ENCODE data around the gene PPTC7.
"Not testable (repeated sequence)": the region's sequence is repeated elsewhere in the genome, so short reads cannot be mapped to it uniquely, and the experiment has no call there.

Gene PPTC7

DNA sequence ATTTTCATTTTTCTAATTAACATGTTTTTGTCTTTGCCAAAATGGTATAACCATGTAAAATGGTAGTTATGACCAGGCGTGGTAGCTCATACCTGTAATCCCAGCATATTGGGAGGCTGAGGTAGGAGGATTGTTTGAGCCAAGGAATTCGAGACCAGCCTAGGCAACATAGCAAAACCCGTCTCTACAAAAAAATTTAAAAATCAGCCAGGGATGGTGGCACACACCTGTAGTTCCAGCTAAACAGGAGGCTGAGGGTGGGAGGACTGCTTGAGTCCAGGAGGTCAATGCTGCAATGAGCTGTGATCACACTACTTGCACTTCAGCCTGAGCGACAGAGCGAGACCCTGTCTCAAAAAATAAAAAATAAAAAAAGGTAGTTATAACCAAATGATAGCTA lies 23.1 kb downstream of the PPTC7 start:
- DNase-seq, result no peak

DNA sequence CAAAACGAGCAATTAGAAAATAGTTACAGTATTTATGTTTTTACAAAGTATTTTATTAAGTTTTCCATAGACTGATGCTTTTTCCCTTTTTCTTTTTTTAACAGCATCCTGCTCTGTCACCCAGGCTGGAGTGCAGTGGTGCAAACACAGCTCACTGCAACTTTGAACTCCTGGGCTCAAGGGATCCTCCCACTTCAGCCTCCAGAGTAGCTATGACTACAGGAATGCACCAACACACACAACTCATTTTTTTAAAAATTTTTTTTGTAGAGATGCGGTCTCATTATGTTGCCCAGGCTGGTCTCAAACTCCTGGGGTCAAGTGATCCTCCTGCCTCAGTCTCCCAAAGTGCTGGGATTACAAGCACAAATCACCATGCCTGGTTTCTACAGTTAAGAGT lies 24.2 kb downstream of the PPTC7 start:
- DNase-seq, result not testable (repeated sequence)

DNA sequence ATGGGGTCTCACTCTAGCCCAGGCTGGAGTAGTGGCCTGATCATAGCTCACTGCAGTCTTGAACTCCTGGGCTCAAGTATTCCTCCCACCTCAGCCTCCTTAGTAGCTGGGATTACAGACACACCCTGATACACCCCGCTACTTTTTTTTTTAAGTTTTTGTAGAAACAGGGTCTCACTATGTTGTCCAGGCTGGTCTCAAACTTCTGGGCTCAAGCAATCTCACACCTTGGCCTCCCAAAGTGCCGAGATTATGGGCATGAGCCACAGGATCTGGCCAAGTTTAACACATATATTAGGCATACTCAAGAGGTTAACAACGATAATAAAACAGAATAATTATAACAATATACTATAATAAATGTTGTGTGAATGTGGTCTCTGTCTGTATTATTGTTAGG lies 25.8 kb downstream of the PPTC7 start:
- DNase-seq, result no peak

DNA sequence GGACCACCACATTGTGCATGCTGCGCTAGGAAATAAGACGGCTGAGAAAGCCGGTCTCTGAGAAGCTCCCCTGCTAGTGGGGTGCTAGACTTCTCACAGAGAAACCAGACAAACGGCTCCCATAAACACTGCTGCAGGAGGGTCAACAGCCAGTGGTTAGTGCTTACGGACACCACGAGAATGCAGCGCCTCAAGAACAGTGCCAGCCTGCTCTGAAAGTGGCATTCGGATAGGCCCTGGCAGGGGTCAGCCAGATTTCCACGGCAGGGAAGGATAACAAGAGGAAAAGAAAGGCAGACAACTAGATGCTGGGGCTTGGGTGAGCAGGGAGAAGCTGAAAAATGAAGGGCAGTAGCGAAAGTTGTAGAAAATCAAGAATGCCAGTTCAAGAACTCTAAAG lies 26.4 kb downstream of the PPTC7 start:
- DNase-seq, result no peak

DNA sequence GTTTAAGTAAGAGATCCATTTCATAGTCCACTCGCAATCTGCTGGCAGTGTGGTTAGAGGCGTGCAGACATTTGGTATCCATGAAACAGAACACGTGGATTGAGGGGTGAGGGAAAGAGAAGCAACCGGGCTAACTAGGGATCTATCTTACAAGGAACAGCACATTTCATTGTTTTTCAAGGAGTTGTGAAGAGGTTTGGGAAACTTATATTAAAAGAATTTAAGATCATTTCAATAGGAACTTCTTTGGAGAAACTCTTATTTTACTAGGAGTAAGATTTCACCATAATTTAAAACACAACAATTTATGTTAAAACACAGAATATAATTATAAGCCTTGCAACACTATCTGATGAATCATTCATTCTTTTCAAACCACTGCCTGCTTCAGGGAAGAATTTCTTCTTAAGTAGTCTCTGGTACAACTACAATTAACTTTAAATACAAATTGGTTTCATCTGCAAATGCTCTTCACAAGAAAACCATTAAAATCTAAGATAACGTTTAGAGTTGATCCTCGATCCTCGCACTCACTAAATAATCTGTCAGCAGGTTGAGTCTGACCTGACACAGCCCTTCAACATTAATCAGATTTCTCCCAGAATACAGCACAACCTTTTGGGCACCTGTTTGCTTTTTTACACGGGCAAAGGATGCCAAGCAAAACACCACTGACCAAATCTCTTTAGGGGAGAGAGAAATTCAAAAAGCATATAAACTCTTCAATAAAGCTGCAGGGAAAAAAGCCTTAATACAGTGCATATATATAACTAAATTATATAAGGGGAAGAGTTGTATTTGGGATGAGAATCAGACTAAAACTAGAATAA lies 27.3 kb downstream of the PPTC7 start:
- DNase-seq, result no peak

DNA sequence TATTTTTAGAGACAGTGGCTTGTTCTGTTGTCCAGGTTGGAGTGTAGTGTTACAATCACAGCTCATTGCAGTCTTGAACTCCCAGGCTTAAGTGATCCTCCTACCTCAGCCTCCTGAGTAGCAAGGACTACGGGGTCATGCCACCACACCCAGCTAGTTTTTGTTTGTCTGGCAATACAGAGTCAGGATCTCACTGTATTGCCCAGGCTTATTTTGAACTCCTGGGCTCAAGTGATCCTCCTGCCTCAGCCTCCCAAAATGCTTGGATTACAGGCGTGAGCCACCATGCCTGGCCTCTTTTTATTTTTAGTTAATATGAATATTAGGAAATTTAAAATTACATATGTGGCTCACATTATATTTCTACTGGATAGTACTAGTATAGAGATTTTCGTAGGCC lies 28.9 kb downstream of the PPTC7 start:
- no peak for DNase-seq

DNA sequence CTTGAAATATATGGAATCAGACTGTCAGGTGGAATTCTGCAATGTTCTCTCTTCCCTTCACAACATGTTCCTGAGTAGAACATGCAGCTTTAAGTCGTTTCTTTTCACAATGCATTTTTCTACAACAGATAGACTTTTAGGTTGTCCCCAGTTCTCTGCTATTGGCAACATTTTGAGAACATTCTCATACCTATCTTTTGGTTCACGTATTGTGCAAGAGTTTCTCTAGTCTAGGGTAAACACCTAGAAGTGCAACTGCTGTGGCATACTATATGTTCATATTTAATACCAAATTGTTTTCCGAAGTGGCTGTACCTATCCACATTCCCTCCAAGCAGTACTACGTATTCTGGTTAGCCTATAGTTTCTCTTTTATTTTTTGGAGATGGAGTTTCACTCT lies 32.1 kb downstream of the PPTC7 start:
- DNase-seq, result no peak

DNA sequence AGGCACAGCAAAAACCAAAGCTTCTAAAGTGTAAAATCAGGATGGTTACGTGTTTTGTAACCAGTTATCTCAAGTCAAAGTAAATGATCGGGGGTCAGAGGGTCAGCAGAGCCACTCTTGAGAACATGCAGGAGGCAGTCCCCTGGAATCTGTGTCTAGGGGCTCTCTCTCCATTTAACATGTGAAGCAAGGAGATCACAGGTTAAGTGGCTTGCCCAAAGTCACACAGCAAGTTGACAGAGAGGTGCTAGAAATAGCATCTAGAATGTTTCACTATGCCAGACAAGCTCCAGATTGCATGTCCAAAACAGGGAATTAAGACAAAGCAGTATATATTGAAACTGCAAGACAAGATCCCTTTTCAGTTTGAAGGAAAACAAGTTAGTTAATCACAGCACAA lies 33.4 kb downstream of the PPTC7 start:
- DNase-seq, result no peak

DNA sequence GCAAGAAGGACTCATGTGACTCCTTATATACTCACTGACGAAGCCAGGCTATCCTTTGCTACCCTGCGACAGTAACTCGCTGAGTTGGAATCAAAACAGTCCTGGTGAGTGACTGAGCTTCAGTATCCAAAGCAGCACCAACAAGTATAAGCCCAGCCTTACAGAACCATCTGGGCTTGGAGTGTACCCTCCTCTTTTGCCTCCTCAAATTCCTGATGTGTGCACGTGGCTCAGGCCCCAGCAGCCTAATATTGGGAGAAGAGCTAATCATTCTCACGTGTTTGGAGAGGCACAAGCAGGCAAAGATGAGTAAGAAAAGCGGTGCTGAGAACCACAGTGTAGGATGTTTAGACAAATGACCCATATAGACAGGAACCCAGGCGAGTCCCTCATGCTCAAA lies 34.4 kb downstream of the PPTC7 start:
- DNase-seq, result no peak

DNA sequence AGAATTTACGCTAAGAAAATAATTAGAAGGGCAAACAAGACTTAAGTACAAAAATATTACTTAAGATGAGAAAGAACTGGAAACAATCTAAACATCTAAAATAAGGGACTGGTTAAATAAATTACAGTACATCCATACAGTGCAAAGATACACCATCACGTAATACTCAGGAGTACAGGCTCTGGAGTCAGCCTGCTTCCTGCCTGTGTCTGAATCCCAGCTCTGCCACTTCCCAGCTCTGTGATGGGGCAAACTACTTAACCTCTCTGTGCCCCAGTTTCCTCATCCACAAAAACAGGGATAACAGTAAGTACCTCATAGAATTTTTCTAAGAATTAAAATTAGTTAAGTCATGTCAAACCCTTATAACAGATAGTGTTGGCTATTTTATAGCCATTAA lies 36.0 kb downstream of the PPTC7 start:
- DNase-seq, result no peak

DNA sequence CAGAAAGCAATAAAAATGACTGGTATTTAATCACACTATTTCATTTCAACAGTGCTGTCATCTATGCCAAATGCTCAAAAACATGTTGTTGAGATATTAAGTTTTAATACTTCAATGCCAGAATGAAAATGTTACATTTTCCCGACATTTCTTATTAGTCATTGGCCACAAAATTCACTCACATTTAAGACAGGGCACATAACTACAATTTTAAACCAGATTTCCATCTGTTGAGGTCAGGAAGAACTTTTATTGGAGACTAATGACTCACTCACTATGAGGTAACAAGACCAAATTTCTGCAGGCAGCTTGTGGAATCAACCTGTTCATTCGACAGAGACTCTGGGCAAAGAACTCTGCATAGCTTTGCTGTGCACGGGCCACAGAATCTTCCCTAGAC lies 36.8 kb downstream of the PPTC7 start:
- DNase-seq, result no peak

DNA sequence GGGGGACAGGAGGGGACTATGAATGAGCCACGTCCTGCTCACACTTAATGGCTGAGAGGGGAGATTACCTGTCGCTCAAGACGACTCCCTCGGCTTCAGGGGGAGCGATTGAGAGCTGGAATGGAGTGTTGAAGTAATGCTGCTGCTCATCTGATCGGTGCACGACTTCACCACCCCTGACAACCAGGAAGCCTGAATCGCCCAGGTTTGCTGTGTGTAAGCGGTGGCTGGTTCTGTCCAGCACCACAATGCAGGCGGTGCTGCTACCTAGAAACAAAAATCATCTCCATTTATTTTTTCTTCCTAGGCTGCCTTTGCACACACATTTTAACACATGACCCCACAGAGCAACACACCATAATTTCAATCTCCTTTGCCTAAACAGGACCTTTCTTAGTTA lies 37.3 kb downstream of the PPTC7 start:
- DNase-seq, result no peak

DNA sequence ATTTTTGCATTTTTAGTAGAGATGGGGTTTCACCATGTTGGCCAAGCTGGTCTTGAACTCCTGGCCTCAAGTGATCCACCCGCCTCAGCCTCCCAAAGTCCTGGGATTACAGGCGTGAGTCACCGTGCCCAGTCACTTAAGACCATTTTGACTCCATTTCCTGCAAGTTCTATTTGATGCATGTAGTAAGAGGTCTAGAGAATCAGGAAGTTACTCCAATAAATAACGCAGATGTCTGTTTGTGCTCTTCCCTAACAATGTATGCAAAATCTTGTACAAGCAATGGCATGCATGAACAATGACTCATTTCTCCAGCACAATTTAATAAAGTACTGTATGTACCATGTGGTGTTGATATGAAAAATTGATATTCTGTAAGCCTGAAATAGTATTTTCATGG lies 37.9 kb downstream of the PPTC7 start:
- not testable (repeated sequence) for DNase-seq

DNA sequence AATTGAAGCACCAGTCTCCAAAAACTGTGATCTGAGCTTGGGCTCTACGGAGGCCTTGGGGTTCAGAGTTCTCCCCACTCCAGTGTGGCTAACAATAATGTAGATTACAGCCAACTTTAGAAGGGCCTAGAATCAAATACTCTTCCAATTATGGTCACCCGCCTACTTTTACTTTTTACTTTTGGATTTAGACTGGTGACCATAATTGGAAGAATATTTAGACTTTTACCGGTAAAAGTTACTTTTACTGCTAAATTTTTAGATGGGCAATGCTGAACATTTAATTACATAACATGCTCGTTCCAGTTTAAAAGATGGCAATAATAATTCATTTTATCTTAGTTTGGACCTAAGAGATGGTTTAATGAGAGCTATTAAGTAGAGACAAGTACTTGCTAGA lies 39.2 kb downstream of the PPTC7 start:
- DNase-seq, result no peak

DNA sequence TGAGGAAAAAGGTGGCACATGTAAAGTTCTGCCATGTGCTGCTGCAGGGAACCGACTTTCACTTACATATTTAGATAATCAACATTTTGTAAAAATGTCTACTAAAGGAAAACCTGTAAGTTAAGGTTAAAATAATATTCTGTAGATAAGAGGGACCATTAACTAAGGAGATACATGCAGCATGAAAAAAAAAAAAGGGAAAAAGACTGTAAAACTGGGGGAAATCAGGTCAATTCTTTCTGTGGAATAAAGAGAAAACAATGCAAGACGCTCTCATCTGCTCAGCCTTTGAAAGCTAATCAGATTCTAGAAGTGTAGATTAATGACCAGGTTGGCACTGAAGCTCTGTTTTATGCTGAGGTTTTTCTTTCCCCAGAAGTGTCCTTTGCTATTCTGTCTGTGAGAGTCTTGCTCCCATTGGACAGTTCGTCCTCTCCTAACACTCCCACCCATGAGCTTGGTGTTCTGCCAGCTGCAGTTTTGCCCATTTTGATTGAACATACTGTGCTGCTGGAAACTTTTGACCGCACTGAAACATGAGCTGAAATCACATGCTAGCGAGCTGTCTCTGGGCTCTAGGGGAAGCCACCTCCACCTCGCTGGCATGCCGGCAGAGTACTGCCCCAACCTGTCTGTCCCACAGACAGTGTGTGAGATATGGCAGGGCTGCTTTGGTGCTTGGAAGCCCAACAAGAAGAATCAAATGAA lies 39.7 kb downstream of the PPTC7 start:
- no peak for DNase-seq

DNA sequence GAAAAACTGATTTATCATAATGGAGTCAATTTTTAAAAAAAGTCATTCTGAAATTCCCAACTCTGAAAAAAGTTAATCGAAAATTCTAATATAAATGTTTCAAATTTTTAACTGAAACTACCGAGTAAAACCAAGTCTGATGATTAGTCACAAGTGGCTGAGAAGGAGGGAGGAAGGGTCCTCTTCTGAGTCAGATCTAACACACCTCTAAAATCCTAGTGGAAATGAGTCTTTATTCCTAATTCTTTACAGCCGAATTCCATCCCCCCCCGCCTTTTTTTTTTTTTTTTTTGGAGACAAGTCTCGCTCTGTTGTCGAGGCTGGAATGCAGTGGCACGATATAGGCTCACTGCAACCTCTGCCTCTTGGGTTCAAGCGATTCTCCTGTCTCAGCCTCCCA lies 43.1 kb downstream of the PPTC7 start:
- no peak for DNase-seq

DNA sequence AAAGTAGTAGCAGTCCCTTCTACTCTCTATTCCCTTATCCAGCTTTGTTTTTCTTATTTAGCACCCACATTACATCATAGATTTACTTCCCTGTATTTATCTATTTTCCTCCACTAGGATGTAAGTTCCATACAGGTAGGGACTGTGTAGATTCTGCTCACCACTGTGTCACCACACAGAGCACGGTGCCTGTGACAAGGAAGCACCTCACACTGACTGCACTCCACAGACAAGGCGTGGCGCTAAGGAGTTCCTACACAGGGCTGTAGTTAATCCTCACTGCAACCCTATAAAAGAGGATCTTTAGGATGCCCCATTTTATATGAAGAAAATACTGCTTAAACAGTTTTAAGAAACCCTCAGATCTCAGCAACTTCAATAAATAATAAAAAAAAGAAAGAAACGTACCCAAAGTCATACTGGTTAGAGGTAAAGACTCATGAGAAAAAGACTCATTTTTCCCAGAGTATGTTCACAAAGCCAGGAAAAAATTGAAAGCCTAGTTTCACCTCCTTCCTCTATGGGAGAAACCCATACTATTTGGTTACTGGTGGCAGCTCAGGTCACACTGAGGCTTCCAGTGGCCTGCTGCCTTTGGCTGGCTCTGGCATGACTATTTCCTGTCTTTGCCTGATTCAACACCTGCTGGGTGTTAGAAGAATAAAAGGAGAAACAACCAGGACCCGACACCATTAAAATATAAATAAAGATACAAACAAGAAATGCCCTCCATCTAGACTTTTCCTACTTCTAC lies 44.1 kb downstream of the PPTC7 start:
- no peak for DNase-seq

DNA sequence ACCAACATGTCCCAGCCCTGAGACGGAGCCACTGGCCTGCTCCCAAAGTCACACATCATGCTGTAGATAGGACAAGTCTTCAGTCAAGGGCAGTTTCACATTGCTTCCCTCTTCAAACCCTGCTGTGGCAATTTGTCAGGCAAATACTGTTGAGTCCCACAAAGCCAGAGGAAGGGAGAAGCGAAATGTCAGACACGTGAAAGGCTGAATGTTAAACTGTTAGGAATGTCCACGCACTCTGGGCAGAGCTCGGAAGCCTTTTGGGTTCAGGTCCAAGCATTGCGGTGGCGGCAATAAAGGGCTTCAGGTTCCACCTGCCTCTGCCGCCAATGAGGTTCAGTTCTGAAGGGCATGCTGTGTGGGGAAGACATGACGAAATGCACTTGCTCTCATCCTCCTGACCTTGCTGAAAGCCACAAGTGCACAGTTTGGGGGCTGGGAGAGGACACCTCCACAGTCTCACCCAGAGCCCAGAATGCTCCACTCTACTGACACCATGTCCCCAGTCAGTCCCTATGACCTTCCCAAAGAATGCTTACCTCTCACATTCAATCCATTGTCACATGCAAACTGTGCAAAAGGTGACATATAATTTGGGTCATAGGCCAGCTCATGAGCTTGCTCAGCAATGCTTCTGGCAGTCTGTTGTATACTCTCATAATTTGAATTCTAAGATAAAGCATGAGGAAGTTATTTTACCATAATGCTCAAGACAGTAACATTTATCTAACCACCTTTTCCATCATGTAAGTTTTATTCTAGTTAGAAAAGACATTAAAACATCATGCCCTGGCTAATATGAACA lies 45.3 kb downstream of the PPTC7 start:
- no peak for DNase-seq

DNA sequence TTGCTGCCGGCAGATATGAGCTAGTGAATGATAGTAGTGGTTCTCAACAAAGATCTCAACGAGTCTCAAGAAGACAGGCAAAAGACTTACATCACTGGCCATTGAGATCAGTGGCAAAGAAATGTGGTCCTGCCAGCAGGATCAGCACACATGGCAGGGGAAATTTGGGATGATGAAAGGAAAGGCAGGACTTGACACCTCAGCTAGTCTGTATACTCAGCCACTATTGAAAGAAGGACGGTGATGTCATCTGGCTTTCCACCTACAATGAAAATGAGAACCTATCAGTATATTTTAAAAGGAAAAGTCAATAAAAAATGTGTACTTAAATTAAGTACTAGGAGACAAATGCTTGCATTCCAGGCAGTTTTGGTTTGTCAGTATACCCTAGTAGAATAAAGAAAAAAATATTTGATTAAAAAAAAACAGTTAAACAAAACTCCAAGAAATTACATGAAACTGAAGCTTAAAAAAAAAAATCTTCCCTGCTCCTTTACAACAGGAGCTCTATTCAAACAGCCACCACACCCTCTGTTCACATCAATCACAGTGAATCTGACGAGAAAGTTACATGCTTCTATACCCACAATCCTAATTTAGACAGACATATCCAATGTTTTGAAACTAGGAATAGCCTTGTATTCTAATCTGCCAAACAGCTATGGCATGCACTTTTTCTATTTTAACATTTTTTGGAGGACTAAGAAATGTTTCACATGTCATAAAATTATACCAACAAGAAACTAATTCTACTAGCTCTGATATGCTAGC lies 46.1 kb downstream of the PPTC7 start:
- DNase-seq, result no peak

DNA sequence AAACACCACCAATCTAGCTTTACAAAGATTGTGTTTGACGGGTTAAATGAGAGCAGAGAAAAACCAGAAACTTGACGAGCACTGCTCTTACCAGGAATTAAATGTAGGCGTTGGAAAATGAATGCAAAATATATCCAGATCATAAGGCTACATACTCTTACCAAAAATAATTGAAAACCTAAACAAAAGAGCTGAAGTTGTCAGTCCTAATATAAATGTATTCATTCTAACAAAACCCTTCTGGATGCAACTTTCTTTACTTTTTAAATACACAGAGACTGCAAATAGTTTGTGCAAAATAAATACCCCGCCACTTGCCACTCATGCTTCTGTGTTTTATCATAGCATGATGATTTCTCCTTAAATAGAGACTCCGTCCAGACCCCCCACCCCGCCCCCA lies 48.3 kb downstream of the PPTC7 start:
- DNase-seq, result no peak

DNA sequence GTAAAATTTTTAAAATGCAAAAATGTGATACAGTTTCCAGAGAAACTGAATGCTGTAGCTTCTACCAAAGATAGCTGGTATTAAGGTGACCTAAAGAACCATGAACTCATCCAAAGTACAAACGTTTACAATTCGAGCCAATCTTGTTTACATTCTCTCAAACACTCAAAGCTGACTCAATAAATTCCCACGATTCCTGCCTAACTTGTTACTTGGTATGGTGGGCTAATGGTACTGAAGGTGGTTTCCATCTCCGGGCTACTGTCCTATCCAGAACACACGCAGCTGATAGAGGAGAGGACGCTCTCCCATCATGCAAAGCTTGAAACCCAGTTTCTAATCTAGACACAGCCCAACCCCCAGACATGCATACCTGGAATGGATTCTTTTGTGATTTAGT lies 49.5 kb downstream of the PPTC7 start:
- no peak for DNase-seq

DNA sequence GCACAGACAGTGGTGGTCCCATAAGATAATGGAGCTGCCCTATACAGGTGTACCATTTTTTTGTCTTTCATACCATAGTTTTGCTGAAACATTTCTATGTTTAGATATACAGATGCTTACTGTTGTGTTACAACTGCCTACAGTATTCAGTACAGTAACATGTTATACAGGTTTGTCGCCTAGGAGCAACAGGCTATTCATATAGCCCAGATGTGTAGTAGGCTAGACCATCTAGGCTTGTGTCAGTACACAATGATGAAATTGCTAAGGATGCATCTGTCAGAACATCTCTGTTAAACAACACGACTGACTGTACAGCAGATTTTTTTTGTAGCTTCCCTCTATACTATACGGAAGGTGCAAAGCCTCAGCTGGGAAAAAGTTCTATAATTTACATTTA lies 50.5 kb downstream of the PPTC7 start:
- no peak for DNase-seq

Measured in stimulated activated CD4-positive, alpha-beta T cell treated with anti-CD3 and anti-CD28 coated beads, Interleukin-12 subunit alpha, Interleukin-12 subunit beta, amount 100 ng/mL, for 4 hours (primary cell).